ENCODE measurements around the gene C1orf87.
A peak's percentile ranks its signal among the peaks of the same experiment; 100 is the strongest.

C1orf87 gene

DNA sequence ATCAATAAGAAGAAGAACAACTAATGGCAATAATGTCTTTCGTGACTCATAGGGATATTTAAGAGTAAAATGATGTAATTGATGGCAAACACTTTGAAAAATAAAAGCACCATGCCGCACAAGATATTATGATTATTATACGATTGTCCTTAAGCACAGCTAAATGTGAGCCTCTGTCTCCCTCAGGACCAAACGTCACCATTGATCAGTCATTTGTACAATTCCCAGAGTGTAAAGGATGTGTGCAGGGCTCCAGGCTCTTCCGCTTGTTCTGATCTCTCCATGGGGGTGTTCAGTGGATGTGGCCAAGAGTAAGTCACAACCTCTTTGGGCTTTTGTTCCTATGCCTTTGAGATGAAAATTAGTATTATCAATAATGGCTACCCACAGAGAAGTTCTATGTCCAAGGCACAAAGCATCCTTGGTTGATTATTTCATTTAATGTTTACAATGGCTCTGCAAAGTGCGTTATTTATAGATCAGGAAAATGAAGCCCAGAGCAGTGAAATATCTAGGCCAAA is 17.7 kb upstream of the C1orf87 start:
- WGBS (ENCODE audit: extremely low coverage, insufficient coverage, low lambda C conversion rate), result no CpG with 5 or more reads among the region's 6 CpGs
- H3K4ac ChIP-seq (ENCODE audit: low read depth, low read length), result no peak overlapping the region
- no peak overlapping the region for H3K9ac ChIP-seq (ENCODE audit: low read length)
- no peak overlapping the region for H3K23ac ChIP-seq (ENCODE audit: low read length)
- no peaks in the 10 kb centered on the region for H3K79me2 ChIP-seq (ENCODE audit: control insufficient read depth, insufficient read depth, low read length)
- no peak for DNase-seq
- H3K27ac ChIP-seq (ENCODE audit: low read depth, low read length), result no peak overlapping the region
- H2BK15ac ChIP-seq (replicated peaks; ENCODE audit: low read depth), result no peak overlapping the region
- no peak overlapping the region for H4K8ac ChIP-seq (ENCODE audit: low read depth, low read length)
- no peaks in the 10 kb centered on the region for H3K4me1 ChIP-seq (ENCODE audit: control insufficient read depth, low read depth, low read length)
- H2BK5ac ChIP-seq (ENCODE audit: low read length), result no peak overlapping the region
- H3K4me3 ChIP-seq (ENCODE audit: low read length), result no peak overlapping the region
- H3K79me1 ChIP-seq (ENCODE audit: low read length), result no peaks in the 10 kb centered on the region
- H3K36me3 ChIP-seq (ENCODE audit: control insufficient read depth, insufficient read depth, low read length), result no peaks in the 10 kb centered on the region
- no peak overlapping the region for H3K4me2 ChIP-seq (ENCODE audit: low read length)
- H3K18ac ChIP-seq (ENCODE audit: low read length), result no peak overlapping the region
- H2AK5ac ChIP-seq (ENCODE audit: low read length), result no peak overlapping the region
- no peak overlapping the region for H4K5ac ChIP-seq (ENCODE audit: low read length)
- no peak overlapping the region for H2BK120ac ChIP-seq (ENCODE audit: low read depth, low read length)
- no peaks in the 10 kb centered on the region for H3K27me3 ChIP-seq (ENCODE audit: insufficient read depth, low read length, poor library complexity)
- no peak overlapping the region for H3K56ac ChIP-seq (ENCODE audit: low read length)

DNA sequence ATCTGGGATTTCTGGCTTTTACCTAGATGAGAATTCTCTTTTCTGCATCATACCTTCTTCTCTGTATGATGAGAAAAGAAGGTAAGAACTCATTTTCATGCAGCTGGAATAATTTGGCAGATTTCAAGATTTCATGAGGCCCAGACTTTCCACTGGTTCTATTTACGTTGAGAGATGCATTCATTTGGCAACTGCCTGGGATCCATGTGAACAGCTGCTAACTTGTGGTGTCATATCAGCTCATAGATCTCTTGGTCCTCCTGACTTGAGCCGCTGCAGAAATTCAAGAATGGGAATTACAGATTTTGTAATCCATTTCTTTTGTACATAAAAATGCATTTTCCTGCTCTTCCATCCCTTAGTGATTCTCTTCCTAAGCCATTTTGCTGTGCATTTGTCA is 17.1 kb upstream of the C1orf87 start:
- Histone ChIP-seq H2BK15ac (replicated peaks; ENCODE audit: low read depth) (no peak overlapping the region), H3K4ac (ENCODE audit: low read depth, low read length) (no peak overlapping the region), H3K79me1 (ENCODE audit: low read length) (no peaks in the 10 kb centered on the region), H3K4me1 (ENCODE audit: control insufficient read depth, low read depth, low read length) (no peaks in the 10 kb centered on the region), H3K56ac (ENCODE audit: low read length) (no peak overlapping the region), H3K36me3 (ENCODE audit: control insufficient read depth, insufficient read depth, low read length) (no peaks in the 10 kb centered on the region), H3K4me2 (ENCODE audit: low read length) (no peak overlapping the region), H3K79me2 (ENCODE audit: control insufficient read depth, insufficient read depth, low read length) (no peaks in the 10 kb centered on the region), H2AK5ac (ENCODE audit: low read length) (no peak overlapping the region), H3K18ac (ENCODE audit: low read length) (no peak overlapping the region), H2BK120ac (ENCODE audit: low read depth, low read length) (no peak overlapping the region), H4K8ac (ENCODE audit: low read depth, low read length) (no peak overlapping the region), H4K5ac (ENCODE audit: low read length) (no peak overlapping the region), H3K9ac (ENCODE audit: low read length) (no peak overlapping the region), H3K23ac (ENCODE audit: low read length) (no peak overlapping the region), H3K27ac (ENCODE audit: low read depth, low read length) (no peak overlapping the region), H3K27me3 (ENCODE audit: insufficient read depth, low read length, poor library complexity) (no peaks in the 10 kb centered on the region), H3K4me3 (ENCODE audit: low read length) (no peak overlapping the region), H2BK5ac (ENCODE audit: low read length) (no peak overlapping the region)
- DNase-seq, result no peak
- no CpG with 5 or more reads among the region's 2 CpGs for WGBS (ENCODE audit: extremely low coverage, insufficient coverage, low lambda C conversion rate)

DNA sequence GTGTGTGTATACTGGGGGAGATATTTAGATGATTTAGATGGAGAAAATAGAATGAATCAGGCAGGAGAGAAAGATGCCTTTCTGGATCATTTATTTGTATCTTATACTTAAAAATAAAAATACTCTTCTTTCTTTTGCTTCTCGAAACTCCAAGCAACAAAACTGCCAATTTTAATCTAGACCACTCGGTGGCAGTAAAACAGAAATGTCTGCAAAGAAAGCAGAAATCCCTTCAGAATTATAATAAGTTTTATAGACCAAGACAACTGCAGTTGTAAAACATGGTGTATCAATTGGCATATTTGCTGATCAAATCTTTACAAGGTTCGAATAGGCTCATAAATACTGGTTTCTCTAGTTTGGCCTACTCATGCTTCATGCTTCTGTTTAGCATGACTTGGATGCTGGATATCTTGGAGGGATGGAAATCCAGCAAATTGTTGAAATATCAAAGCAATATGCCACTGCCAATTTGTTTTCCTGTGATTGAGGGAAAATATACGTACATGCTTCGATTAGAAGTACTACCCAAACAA is 15.1 kb upstream of the C1orf87 start:
- Histone ChIP-seq H3K27ac (ENCODE audit: low read depth, low read length) (no peak overlapping the region), H3K9ac (ENCODE audit: low read length) (no peak overlapping the region), H3K36me3 (ENCODE audit: control insufficient read depth, insufficient read depth, low read length) (no peaks in the 10 kb centered on the region), H3K79me2 (ENCODE audit: control insufficient read depth, insufficient read depth, low read length) (no peaks in the 10 kb centered on the region), H3K4me3 (ENCODE audit: low read length) (no peak overlapping the region), H3K18ac (ENCODE audit: low read length) (no peak overlapping the region), H3K56ac (ENCODE audit: low read length) (no peak overlapping the region), H3K79me1 (ENCODE audit: low read length) (no peaks in the 10 kb centered on the region), H4K5ac (ENCODE audit: low read length) (no peak overlapping the region), H3K4ac (ENCODE audit: low read depth, low read length) (no peak overlapping the region), H2BK15ac (replicated peaks; ENCODE audit: low read depth) (no peak overlapping the region), H2AK5ac (ENCODE audit: low read length) (no peak overlapping the region), H4K8ac (ENCODE audit: low read depth, low read length) (peak overlapping the region; percentile 56), H3K4me2 (ENCODE audit: low read length) (no peak overlapping the region), H3K4me1 (ENCODE audit: control insufficient read depth, low read depth, low read length) (no peaks in the 10 kb centered on the region), H3K23ac (ENCODE audit: low read length) (no peak overlapping the region), H3K27me3 (ENCODE audit: insufficient read depth, low read length, poor library complexity) (no peaks in the 10 kb centered on the region), H2BK120ac (ENCODE audit: low read depth, low read length) (no peak overlapping the region), H2BK5ac (ENCODE audit: low read length) (no peak overlapping the region)
- DNase-seq, result no peak
- no CpG with 5 or more reads among the region's 5 CpGs for WGBS (ENCODE audit: extremely low coverage, insufficient coverage, low lambda C conversion rate)

DNA sequence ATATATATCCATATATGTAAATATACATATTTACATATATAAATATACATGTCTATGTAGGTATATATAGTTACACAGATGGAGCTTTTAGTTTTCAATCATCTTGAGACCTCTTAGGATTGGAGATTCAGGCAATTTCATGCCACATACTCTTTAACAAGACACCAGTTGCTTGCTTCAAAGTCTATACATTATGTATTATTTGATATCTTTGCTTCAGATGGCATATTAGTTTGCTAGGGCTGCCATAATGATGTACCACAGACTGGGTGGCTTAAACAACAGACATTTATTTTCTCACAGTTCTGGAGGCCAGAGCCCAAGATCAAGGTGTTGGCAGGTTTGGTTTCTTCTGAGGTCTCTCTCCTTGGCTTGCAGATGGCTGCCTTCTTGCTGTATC is 14.1 kb upstream of the C1orf87 start:
- Histone ChIP-seq H4K5ac (ENCODE audit: low read length) (no peak overlapping the region), H3K79me1 (ENCODE audit: low read length) (no peaks in the 10 kb centered on the region), H2AK5ac (ENCODE audit: low read length) (no peak overlapping the region), H3K23ac (ENCODE audit: low read length) (no peak overlapping the region), H3K36me3 (ENCODE audit: control insufficient read depth, insufficient read depth, low read length) (no peaks in the 10 kb centered on the region), H3K27me3 (ENCODE audit: insufficient read depth, low read length, poor library complexity) (no peaks in the 10 kb centered on the region), H3K9ac (ENCODE audit: low read length) (no peak overlapping the region), H3K4me1 (ENCODE audit: control insufficient read depth, low read depth, low read length) (no peaks in the 10 kb centered on the region), H2BK120ac (ENCODE audit: low read depth, low read length) (no peak overlapping the region), H3K4me3 (ENCODE audit: low read length) (no peak overlapping the region), H3K4me2 (ENCODE audit: low read length) (no peak overlapping the region), H2BK15ac (replicated peaks; ENCODE audit: low read depth) (no peak overlapping the region), H3K27ac (ENCODE audit: low read depth, low read length) (no peak overlapping the region), H3K4ac (ENCODE audit: low read depth, low read length) (no peak overlapping the region), H3K56ac (ENCODE audit: low read length) (no peak overlapping the region), H3K79me2 (ENCODE audit: control insufficient read depth, insufficient read depth, low read length) (no peaks in the 10 kb centered on the region), H2BK5ac (ENCODE audit: low read length) (no peak overlapping the region), H4K8ac (ENCODE audit: low read depth, low read length) (no peak overlapping the region), H3K18ac (ENCODE audit: low read length) (no peak overlapping the region)
- no peak for DNase-seq

DNA sequence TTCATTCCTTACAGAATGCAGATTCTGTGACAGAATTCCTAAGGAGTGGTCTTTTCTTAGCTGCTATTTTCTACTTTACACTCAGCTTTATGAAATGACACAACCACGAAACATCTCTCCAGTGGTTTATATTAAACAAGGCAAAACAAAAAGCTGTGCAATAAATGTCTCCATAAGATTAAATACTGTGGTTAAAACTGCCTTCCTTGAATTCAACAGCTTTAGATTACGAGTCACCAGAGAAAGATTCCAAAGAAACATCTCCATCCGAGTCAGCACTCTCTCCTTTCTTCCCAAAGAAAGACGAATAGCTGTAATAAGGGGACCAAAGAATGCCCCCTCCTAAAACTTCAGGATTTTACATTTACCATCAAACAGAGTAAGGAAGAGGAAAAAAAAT is 4.6 kb upstream of the C1orf87 start:
- H2BK5ac ChIP-seq (ENCODE audit: low read length), result no peak overlapping the region

DNA sequence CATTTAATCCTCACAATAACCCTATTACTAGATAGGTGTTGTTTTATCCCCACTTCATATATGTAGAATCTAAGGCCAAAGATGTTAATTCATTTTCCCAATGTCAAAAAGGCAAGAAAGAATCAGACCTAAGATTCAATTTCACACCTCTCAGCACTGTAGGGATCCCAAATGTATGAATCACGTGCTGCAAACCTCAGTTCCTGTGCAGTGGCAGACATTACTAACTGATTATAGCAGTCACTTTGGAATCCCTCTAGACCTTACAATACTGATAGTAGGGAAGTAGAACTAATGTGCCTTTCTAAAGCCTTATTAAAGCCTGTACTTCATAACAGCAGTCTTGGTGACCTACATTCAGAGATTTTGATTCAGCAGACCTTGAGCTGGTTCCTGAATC is 2.3 kb downstream of the C1orf87 start:
- Histone ChIP-seq H2AK5ac (ENCODE audit: low read length) (no peak overlapping the region), H3K4me2 (ENCODE audit: low read length) (no peak overlapping the region), H3K27ac (ENCODE audit: low read depth, low read length) (no peak overlapping the region), H2BK120ac (ENCODE audit: low read depth, low read length) (no peak overlapping the region), H4K5ac (ENCODE audit: low read length) (no peak overlapping the region), H3K79me1 (ENCODE audit: low read length) (no peaks in the 10 kb centered on the region), H2BK5ac (ENCODE audit: low read length) (no peak overlapping the region), H3K79me2 (ENCODE audit: control insufficient read depth, insufficient read depth, low read length) (no peaks in the 10 kb centered on the region), H2BK15ac (replicated peaks; ENCODE audit: low read depth) (no peak overlapping the region), H3K23ac (ENCODE audit: low read length) (no peak overlapping the region), H3K4ac (ENCODE audit: low read depth, low read length) (no peak overlapping the region), H3K4me3 (ENCODE audit: low read length) (no peak overlapping the region), H3K9ac (ENCODE audit: low read length) (no peak overlapping the region), H3K18ac (ENCODE audit: low read length) (no peak overlapping the region), H3K27me3 (ENCODE audit: insufficient read depth, low read length, poor library complexity) (no peaks in the 10 kb centered on the region), H4K8ac (ENCODE audit: low read depth, low read length) (no peak overlapping the region), H3K36me3 (ENCODE audit: control insufficient read depth, insufficient read depth, low read length) (no peaks in the 10 kb centered on the region), H3K56ac (ENCODE audit: low read length) (no peak overlapping the region), H3K4me1 (ENCODE audit: control insufficient read depth, low read depth, low read length) (no peaks in the 10 kb centered on the region)
- DNase-seq, result no peak
- no CpG with 5 or more reads among the region's 1 CpG for WGBS (ENCODE audit: extremely low coverage, insufficient coverage, low lambda C conversion rate)

More for the DNA sequence above, 4.6 kb upstream of the C1orf87 start:
- no peak overlapping the region for H3K23ac ChIP-seq (ENCODE audit: low read length)
- DNase-seq, result no peak
- no peaks in the 10 kb centered on the region for H3K36me3 ChIP-seq (ENCODE audit: control insufficient read depth, insufficient read depth, low read length)
- no peak overlapping the region for H2BK120ac ChIP-seq (ENCODE audit: low read depth, low read length)
- no peak overlapping the region for H3K27ac ChIP-seq (ENCODE audit: low read depth, low read length)
- H3K18ac ChIP-seq (ENCODE audit: low read length), result no peak overlapping the region
- no peak overlapping the region for H3K9ac ChIP-seq (ENCODE audit: low read length)
- no peak overlapping the region for H4K5ac ChIP-seq (ENCODE audit: low read length)
- H3K79me1 ChIP-seq (ENCODE audit: low read length), result no peaks in the 10 kb centered on the region
- H3K4me2 ChIP-seq (ENCODE audit: low read length), result no peak overlapping the region
- H4K8ac ChIP-seq (ENCODE audit: low read depth, low read length), result no peak overlapping the region
- H3K79me2 ChIP-seq (ENCODE audit: control insufficient read depth, insufficient read depth, low read length), result no peaks in the 10 kb centered on the region
- no peaks in the 10 kb centered on the region for H3K4me1 ChIP-seq (ENCODE audit: control insufficient read depth, low read depth, low read length)
- no peak overlapping the region for H2BK15ac ChIP-seq (replicated peaks; ENCODE audit: low read depth)
- H3K4ac ChIP-seq (ENCODE audit: low read depth, low read length), result no peak overlapping the region
- H2AK5ac ChIP-seq (ENCODE audit: low read length), result no peak overlapping the region
- no peak overlapping the region for H3K56ac ChIP-seq (ENCODE audit: low read length)
- no peak overlapping the region for H3K4me3 ChIP-seq (ENCODE audit: low read length)
- WGBS (ENCODE audit: extremely low coverage, insufficient coverage, low lambda C conversion rate), result no CpG with 5 or more reads among the region's 4 CpGs
- no peaks in the 10 kb centered on the region for H3K27me3 ChIP-seq (ENCODE audit: insufficient read depth, low read length, poor library complexity)
